GM18858 (cell line): Measurements from ENCODE around the gene FBXL7.

Source experiments
- ATAC-seq: cut with Tn5 transposase; IDR thresholded peaks from one replicate; pipeline ENCODE4 v1.9.1; 2021; ENCODE audit not compliant: unreplicated experiment

Gene FBXL7

GRCh38 chr5:15702102-15702501, 202.1 kb downstream of the FBXL7 start:
- ATAC-seq = no peak

GRCh38 chr5:15703901-15704300, 203.9 kb downstream of the FBXL7 start:
- no peak for ATAC-seq

- no peak for ATAC-seq
Observed at GRCh38 chr5:15704397-15704947, 204.5 kb downstream of the FBXL7 start.

- ATAC-seq = no peak
Observed at GRCh38 chr5:15707631-15708030, 207.7 kb downstream of the FBXL7 start.

GRCh38 chr5:15711892-15712291, 211.9 kb downstream of the FBXL7 start:
- ATAC-seq = no peak

- no peak for ATAC-seq
Observed at GRCh38 chr5:15715535-15715934, 215.6 kb downstream of the FBXL7 start.

GRCh38 chr5:15715967-15716366, 216.0 kb downstream of the FBXL7 start:
- no peak for ATAC-seq

GRCh38 chr5:15717001-15717400, 217.0 kb downstream of the FBXL7 start:
- no peak for ATAC-seq

- no peak for ATAC-seq
Observed at GRCh38 chr5:15718421-15719179, 218.6 kb downstream of the FBXL7 start.

GRCh38 chr5:15719784-15720183, 219.8 kb downstream of the FBXL7 start:
- ATAC-seq = no peak

- ATAC-seq = no peak
Observed at GRCh38 chr5:15720515-15720914, 220.5 kb downstream of the FBXL7 start.

GRCh38 chr5:15722305-15722704, 222.3 kb downstream of the FBXL7 start:
- ATAC-seq = no peak

GRCh38 chr5:15727375-15727774, 227.4 kb downstream of the FBXL7 start:
- no peak for ATAC-seq

- no peak for ATAC-seq
Observed at GRCh38 chr5:15728811-15729210, 228.8 kb downstream of the FBXL7 start.

GRCh38 chr5:15731699-15732098, 231.7 kb downstream of the FBXL7 start:
- ATAC-seq = no peak

- ATAC-seq = no peak
Observed at GRCh38 chr5:15734058-15734457, 234.1 kb downstream of the FBXL7 start.

- ATAC-seq = no peak
Observed at GRCh38 chr5:15737036-15737821, 237.2 kb downstream of the FBXL7 start.

GRCh38 chr5:15737871-15738664, 238.1 kb downstream of the FBXL7 start:
- no peak for ATAC-seq

- ATAC-seq = no peak
Observed at GRCh38 chr5:15740383-15740782, 240.4 kb downstream of the FBXL7 start.

- no peak for ATAC-seq
Observed at GRCh38 chr5:15741591-15741990, 241.6 kb downstream of the FBXL7 start.

GRCh38 chr5:15746833-15747232, 246.9 kb downstream of the FBXL7 start:
- no peak for ATAC-seq
